ENCODE results near the gene TTC27. TPM values are rescaled to one million over a fixed set of nuclear protein-coding genes. Genes with fewer than 3 reads are reported as not detected.

The TTC27 gene
- total and polyA plus RNA-seq, 2 of the 13 experiments (the other 11 are each of a cell fraction or from before 2014, with no cell fraction given): 26.7 to 44.7 TPM

DNA sequence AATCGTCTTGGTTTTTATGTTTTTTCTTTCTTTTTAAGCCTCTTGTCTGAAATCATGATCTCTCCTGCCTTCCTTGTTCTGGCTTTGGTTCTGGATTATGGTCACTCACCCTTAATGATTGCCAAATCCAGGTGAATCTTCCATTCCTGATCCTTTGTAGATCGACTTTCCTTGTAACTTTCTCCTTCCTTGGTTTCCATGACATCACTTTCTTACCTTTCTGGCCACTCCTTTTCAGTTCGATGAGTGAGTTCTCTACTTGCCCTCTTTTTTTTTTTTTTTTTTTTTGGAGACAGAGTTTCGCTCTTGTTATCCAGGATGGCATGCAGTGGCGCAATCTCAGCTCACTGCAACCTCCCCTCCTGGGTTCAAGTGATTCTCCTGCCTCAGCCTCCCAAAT, 179.8 kb downstream of the TTC27 start:
- ATAC-seq (no peak), FAIRE-seq (no peak), DNase-seq (ENCODE audit: low spot score) (no peak)
- 95% methylated on average over 5 of the region's 5 CpGs for WGBS (ENCODE audit: low lambda C conversion rate)
- POLR2A ChIA-PET: no interaction called here
- Histone ChIP-seq H3K27ac (ENCODE audit: extremely low read length, insufficient read depth, low read length) (no peak overlapping the region), H3K27me3 (ENCODE audit: control insufficient read depth in 1 of 2, insufficient read depth in 2 of 2, low read length in 2 of 2) (no peaks in the 10 kb centered on the region), H3K9ac (ENCODE audit: insufficient read depth, low read depth, low read length) (no peak overlapping the region), H3K9me3 (ENCODE audit: low read length) (no peaks in the 10 kb centered on the region), H4K20me1 (ENCODE audit: insufficient read depth, low read length) (no peaks in the 10 kb centered on the region), H3K4me1 (ENCODE audit: insufficient read depth, low read length) (peaks cover 13% of the 10 kb centered on the region), H3K4me2 (ENCODE audit: low read depth, low read length) (no peak overlapping the region), H3K4me3 (replicated peaks in 1 of 3; ENCODE audit: insufficient read depth in 1 of 3, low read depth in 2 of 3, low read length in 3 of 3) (no peak overlapping the region), H2AFZ (ENCODE audit: low read length) (no peak overlapping the region), H3K79me2 (ENCODE audit: insufficient read depth, low read length) (no peaks in the 10 kb centered on the region), H3K36me3 (replicated peaks in 1 of 2; ENCODE audit: control insufficient read depth in 1 of 2, insufficient read depth in 2 of 2, low read length in 2 of 2) (peaks cover 1 to 6% of the 10 kb centered on the region in 2 experiments; a peak in 3 of 5 replicates)
- CTCF ChIA-PET (ENCODE audit: low intra/inter-chr PET ratio, low total read pairs): no interaction called here
- no TSS peak for BruUV-seq (replicated peaks)
- in situ Hi-C loops (cut with HindIII; ENCODE audit: extremely low pct_ligation_motif_present, low pct_unique_long_range_greater_than_20kb): no loop called here
- intact Hi-C loops (cut with micrococcal nuclease; ENCODE audit: unreplicated experiment): no loop called here
- TF ChIP-seq ZNF674 (CRISPR knock-in tag; IDR thresholded peaks at IDR 0.05; ENCODE audit: low read depth) (no peak), ATF7 (IDR thresholded peaks at IDR 0.05) (peak; percentile 62), ATF7 (CRISPR knock-in tag; IDR thresholded peaks at IDR 0.05) (no peak)
- TF ChIP-seq, protein P1, sequence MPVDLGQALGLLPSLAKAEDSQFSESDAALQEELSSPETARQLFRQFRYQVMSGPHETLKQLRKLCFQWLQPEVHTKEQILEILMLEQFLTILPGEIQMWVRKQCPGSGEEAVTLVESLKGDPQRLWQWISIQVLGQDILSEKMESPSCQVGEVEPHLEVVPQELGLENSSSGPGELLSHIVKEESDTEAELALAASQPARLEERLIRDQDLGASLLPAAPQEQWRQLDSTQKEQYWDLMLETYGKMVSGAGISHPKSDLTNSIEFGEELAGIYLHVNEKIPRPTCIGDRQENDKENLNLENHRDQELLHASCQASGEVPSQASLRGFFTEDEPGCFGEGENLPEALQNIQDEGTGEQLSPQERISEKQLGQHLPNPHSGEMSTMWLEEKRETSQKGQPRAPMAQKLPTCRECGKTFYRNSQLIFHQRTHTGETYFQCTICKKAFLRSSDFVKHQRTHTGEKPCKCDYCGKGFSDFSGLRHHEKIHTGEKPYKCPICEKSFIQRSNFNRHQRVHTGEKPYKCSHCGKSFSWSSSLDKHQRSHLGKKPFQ (CRISPR knock-in tag; IDR thresholded peaks at IDR 0.05; ENCODE audit: insufficient replicate concordance): no peak

DNA sequence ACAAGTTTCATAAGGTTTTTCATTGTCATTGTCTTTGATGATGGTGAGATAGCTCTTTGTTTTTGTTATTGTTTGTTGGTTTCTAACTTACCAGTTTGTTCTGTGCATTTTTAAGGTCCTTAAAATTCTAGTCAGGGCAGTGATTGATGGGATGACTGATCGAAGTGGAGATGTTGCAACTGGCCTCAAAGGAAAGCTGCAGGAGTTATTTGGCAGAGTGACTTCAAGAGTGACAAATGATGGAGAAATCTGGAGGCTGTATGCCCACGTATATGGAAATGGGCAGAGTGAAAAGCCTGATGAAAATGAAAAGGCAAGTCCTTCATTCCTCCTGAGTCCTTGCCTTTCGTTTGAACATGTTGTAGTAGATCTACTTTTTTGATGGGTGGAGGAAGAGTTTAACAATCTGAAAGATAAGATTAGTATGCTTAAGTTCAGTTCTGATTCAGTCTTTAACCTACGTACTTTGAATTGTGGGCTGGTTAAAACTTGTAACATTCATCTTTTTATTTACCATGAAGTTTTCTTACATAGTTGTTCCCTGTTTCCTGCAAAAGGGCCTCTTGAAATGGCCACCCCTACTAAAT, 183.2 kb downstream of the TTC27 start:
- Histone ChIP-seq H3K4me3 (replicated peaks in 1 of 3; ENCODE audit: insufficient read depth in 1 of 3, low read depth in 2 of 3, low read length in 3 of 3) (no peak overlapping the region), H3K36me3 (replicated peaks in 1 of 2; ENCODE audit: control insufficient read depth in 1 of 2, insufficient read depth in 2 of 2, low read length in 2 of 2) (peaks cover 1 to 3% of the 10 kb centered on the region in 2 experiments; a peak in 3 of 5 replicates), H3K9me3 (ENCODE audit: low read length) (no peaks in the 10 kb centered on the region), H3K27ac (ENCODE audit: extremely low read length, insufficient read depth, low read length) (no peak overlapping the region), H3K27me3 (ENCODE audit: control insufficient read depth in 1 of 2, insufficient read depth in 2 of 2, low read length in 2 of 2) (no peaks in the 10 kb centered on the region), H3K9ac (ENCODE audit: insufficient read depth, low read depth, low read length) (no peak overlapping the region), H4K20me1 (ENCODE audit: insufficient read depth, low read length) (no peaks in the 10 kb centered on the region), H2AFZ (ENCODE audit: low read length) (no peak overlapping the region), H3K79me2 (ENCODE audit: insufficient read depth, low read length) (no peaks in the 10 kb centered on the region), H3K4me2 (ENCODE audit: low read depth, low read length) (no peak overlapping the region), H3K4me1 (ENCODE audit: insufficient read depth, low read length) (peaks cover under 1% of the 10 kb centered on the region)
- FAIRE-seq (no peak), ATAC-seq (no peak), DNase-seq (ENCODE audit: low spot score) (no peak)
- TF ChIP-seq ZNF570 (CRISPR knock-in tag; IDR thresholded peaks at IDR 0.05; ENCODE audit: borderline replicate concordance): no peak
- TF ChIP-seq, protein P2, sequence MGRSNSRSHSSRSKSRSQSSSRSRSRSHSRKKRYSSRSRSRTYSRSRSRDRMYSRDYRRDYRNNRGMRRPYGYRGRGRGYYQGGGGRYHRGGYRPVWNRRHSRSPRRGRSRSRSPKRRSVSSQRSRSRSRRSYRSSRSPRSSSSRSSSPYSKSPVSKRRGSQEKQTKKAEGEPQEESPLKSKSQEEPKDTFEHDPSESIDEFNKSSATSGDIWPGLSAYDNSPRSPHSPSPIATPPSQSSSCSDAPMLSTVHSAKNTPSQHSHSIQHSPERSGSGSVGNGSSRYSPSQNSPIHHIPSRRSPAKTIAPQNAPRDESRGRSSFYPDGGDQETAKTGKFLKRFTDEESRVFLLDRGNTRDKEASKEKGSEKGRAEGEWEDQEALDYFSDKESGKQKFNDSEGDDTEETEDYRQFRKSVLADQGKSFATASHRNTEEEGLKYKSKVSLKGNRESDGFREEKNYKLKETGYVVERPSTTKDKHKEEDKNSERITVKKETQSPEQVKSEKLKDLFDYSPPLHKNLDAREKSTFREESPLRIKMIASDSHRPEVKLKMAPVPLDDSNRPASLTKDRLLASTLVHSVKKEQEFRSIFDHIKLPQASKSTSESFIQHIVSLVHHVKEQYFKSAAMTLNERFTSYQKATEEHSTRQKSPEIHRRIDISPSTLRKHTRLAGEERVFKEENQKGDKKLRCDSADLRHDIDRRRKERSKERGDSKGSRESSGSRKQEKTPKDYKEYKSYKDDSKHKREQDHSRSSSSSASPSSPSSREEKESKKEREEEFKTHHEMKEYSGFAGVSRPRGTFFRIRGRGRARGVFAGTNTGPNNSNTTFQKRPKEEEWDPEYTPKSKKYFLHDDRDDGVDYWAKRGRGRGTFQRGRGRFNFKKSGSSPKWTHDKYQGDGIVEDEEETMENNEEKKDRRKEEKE (IDR thresholded peaks at IDR 0.05): no peak
- TF ChIP-seq, protein P3, sequence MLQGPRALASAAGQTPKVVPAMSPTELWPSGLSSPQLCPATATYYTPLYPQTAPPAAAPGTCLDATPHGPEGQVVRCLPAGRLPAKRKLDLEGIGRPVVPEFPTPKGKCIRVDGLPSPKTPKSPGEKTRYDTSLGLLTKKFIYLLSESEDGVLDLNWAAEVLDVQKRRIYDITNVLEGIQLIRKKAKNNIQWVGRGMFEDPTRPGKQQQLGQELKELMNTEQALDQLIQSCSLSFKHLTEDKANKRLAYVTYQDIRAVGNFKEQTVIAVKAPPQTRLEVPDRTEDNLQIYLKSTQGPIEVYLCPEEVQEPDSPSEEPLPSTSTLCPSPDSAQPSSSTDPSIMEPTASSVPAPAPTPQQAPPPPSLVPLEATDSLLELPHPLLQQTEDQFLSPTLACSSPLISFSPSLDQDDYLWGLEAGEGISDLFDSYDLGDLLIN (CRISPR knock-in tag; IDR thresholded peaks at IDR 0.05; ENCODE audit: borderline replicate concordance): no peak
- TF ChIP-seq, protein P4, sequence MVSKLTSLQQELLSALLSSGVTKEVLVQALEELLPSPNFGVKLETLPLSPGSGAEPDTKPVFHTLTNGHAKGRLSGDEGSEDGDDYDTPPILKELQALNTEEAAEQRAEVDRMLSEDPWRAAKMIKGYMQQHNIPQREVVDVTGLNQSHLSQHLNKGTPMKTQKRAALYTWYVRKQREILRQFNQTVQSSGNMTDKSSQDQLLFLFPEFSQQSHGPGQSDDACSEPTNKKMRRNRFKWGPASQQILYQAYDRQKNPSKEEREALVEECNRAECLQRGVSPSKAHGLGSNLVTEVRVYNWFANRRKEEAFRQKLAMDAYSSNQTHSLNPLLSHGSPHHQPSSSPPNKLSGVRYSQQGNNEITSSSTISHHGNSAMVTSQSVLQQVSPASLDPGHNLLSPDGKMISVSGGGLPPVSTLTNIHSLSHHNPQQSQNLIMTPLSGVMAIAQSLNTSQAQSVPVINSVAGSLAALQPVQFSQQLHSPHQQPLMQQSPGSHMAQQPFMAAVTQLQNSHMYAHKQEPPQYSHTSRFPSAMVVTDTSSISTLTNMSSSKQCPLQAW (CRISPR knock-in tag; IDR thresholded peaks at IDR 0.05): no peak
- no peak for TF ChIP-seq PAX8 (CRISPR knock-in tag; IDR thresholded peaks at IDR 0.05; ENCODE audit: borderline replicate concordance)
- no peak for TF ChIP-seq BCL6 (CRISPR knock-in tag; IDR thresholded peaks at IDR 0.05)
- POLR2A ChIA-PET: no interaction called here
- CTCF ChIA-PET (ENCODE audit: low intra/inter-chr PET ratio, low total read pairs): no interaction called here
- no TSS peak for BruUV-seq (replicated peaks)
- in situ Hi-C loops (cut with HindIII; ENCODE audit: extremely low pct_ligation_motif_present, low pct_unique_long_range_greater_than_20kb): no loop called here
- intact Hi-C loops (cut with micrococcal nuclease; ENCODE audit: unreplicated experiment): no loop called here
- 89% methylated on average over 4 of the region's 4 CpGs for WGBS (ENCODE audit: low lambda C conversion rate)

Measured in HepG2 (cell line).